ENCODE measurements around the gene KIFC1.

KIFC1 gene

DNA sequence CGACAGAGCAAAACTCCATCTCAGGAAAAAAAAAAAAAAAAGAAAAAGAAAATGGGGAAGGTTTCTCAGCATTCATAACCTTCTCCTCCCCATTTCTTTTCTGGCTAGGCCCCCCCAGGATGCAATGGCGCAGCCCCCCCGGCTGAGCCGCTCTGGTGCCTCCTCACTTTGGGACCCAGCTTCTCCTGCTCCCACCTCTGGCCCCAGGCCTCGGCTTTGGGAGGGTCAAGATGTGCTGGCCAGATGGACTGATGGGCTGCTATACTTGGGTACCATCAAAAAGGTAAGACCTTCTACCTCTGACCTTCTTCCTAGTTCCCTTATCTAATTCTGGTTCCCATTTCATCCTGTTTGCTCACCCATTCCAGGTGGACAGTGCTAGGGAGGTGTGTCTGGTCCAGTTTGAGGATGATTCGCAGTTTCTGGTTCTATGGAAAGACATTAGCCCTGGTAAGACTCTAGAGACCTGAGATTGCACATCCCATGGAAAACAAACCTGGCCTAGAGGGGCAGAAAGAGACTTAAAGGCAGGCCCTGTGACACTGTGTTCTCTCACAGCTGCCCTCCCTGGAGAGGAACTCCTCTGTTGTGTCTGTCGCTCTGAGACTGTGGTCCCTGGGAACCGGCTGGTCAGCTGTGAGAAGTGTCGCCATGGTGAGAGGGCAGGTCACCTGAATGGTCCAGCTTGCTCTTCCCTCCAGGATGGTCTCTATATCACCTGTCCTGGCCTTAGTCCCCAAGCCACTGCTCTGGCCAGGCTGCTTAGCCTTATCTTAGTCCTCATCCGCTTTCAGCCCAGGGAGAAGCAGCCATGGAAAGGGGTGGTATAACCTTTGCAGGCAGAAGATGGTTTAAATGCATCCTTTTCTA is 20.8 kb downstream of the KIFC1 start:
- no peak for FAIRE-seq

DNA sequence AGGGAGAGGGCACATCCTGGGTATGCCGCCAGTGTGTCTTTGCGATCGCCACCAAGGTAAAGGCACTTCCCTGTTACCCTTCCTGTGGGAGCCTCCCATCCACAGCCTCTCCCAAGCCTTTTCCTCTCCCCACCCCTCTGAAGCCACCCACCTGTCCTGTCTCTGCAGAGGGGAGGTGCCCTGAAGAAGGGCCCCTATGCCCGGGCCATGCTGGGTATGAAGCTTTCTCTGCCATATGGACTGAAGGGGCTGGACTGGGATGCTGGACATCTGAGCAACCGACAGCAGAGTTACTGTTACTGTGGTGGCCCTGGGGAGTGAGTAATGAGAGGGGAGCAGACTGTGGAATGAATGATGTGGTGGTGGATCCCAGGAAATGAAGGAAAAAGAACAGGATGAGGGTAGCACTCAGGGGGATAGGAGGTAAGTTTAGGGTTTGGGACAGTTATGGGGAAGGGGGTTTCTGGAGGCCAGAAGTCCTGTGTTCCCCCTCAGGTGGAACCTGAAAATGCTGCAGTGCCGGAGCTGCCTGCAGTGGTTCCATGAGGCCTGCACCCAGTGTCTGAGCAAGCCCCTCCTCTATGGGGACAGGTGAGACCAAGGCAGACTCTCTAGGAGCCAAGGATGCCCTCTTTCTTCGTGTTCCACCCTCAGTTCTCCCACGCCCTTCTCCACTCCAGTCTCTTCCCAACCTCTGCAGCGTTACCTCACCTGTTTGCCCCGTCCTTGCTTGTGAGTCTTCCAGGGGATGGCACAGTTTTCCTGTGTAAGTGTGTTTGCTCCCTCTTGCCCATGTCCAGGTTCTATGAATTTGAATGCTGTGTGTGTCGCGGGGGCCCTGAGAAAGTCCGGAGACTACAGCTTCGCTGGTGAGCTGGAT is 21.9 kb downstream of the KIFC1 start:
- no peak for FAIRE-seq

DNA sequence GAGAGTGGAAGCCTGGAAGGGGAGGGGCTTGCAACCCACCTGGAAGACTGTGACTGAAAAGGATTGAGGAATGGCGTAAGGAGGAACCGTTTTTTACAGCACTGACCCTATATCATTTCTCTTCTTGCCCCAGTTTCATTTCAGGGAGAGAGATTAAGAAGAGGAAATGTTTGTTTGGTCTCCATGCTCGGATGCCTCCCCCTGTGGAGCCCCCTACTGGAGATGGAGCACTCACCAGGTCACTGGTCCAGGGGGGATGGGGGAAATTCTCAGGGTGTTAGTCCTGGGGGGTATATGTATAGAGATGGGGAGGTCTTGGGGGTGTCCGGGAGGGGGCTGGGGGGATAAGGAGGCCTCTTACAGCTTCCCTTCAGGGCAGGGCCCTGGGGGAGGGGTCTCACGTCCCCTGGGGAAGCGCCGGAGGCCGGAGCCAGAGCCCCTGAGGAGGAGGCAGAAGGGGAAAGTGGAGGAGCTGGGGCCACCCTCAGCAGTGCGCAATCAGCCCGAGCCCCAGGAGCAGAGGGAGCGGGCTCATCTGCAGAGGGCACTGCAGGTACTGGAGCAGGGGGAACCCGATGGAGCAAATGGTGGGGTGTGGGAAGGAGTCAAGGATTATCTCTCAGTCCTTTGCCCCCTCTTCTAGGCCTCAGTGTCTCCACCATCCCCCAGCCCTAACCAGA is 23.1 kb downstream of the KIFC1 start:
- FAIRE-seq, result no peak

DNA sequence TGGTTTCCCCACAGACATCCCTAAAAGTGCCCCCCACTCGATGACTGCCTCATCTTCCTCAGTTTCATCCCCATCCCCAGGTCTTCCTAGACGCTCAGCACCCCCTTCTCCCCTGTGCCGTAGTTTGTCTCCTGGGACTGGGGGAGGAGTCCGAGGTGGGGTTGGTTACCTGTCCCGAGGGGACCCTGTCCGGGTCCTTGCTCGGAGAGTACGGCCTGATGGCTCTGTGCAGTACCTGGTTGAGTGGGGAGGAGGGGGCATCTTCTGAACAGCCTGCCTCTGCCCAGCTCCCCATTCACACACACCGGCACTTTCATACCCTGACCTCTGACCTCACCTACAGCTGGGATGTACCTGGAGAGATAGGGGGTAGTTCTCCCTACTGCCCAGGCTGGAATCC is 24.2 kb downstream of the KIFC1 start:
- no peak for FAIRE-seq

DNA sequence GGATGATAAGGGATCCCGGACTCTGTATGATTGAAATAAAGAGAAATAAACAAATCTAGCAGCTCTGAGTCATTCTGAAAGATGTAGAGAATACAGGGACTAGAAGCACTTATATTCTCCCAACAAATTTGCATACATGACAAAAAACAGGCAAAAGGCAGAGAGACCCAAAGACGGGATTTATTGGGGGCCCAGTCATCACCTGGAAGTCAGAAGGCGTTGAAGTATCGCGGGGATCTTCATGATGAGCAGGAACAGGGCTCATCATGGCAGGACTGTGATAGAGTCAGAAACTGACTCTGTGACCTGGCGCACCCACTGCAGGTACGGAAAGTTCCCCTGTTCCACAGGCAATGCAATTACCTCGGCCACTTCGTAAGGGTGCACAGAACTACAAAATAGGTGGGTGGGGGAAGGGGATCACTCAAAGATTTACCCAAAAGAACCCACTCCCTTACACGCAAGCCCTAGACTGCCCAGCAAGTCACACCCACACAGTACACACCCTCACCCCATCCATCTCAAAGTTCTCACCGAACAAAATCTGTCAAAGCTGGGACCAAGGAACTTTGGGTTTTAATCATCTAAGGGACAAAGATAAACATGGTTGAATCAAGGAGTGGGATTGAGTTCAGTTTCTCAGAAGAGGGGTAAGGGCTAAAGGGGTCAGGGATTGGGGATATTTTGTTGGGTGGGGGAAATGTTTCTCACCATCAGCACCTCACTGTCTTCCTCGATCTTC is 24.9 kb downstream of the KIFC1 start:
- FAIRE-seq, result no peak

DNA sequence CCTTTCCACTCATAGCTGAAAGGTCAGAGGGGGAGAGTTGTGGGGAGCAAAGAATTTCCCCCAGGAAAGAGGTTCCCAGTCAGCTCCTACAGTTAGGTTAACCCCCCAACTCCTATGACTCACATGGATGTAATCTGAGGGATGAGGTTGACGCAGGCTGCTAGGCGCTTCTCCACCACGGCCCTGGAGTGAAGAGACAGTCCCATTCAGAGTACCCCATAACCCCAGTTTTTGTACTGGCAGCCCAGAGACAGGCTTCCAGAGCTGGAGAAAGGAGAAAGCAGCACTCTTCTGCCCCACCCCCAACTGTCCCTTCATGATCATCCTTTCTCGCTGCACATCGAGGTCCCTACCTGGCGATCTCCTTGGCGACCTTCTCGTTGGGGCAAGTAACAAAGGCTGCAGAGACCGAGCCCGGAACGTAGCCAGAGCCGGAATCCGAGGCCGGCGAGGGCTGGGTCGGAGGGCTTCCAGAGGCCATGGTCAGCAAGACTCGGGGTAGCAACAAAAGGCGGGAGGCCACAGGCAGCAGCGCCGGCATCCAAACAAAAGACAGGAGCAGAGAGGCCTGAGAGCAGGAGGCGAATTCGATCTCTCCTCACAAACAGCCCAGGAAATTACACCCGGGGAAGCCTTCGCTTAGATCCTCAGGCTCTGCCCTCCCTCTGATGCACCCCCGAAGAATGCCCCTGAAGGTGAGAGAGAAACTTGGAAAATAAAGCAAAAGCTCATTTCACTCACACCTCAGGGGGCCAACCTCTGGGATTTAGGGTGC is 25.7 kb downstream of the KIFC1 start:
- no peak for FAIRE-seq

DNA sequence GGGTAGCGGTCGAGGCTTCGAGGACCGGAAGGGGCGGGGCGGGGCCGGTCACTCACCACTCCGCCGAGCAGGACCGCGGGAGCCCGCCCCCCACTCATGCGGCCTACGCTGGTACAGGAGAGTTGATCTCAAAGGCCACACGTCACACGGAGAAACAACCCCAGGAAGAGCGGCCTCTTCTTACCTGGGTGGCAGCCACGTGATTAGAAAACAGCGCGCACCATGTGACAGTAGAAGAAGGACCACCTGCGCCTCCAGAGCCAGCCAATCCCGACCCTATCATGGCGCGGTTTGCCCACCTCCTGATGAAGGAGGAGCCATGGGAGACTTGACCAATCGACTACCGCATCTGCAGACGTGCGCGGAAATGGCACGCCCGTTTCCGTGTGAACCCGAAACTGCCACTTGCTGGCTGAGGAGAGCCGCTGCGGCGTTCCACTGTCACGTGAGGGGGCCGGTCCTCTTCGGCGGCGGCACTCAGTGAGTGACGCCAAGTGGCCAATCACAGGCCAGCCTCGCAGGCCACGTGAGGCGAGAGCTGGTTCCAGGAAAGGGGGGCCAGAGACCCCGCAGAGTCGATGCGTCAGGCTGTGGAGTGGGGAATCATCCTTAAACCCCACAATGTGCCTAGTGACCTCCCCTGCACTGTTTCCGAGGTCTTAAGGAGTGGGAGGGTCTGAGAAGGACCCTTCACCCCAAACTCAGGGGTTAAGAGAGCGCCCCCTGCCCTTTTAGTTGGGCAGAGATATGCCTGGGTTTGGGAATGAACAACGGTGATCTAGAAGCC is 26.5 kb downstream of the KIFC1 start, which contains the start of gene CUTA:
Gene CUTA (minus strand): TSS at position 205 of the 787 bp plus-strand sequence. CDS start 107 bp downstream, at position 98.
- FAIRE-seq, result peak; percentile 99

DNA sequence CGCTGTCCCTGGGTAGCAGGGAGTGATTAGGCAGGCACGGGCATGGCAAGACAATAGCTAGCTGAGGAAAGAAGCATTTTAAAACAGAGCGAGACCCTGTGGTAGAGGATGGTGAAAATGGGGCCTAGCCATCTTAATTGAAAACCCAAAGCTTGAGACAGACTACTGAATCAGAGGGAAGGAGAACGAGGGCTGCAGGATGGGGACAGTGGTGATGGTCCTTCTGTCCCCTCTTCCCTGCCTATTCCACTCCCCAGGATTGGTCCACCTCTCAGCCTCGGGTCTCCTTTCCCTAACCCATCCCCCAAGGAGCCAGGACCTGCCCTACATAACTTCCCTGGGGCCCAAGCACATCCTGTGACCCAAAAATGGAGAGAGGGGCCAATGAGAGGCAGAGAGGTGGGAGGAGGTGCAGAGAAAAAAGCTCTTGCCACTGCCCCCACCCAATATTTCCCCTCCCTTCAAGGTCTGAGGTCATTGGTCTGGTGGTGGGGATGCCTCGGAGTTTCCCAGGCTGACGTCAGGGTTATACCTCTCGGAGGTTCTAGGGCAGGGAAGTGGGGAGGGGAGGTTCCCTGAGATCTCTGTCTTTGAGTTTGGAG is 27.2 kb downstream of the KIFC1 start:
- FAIRE-seq, result no peak

DNA sequence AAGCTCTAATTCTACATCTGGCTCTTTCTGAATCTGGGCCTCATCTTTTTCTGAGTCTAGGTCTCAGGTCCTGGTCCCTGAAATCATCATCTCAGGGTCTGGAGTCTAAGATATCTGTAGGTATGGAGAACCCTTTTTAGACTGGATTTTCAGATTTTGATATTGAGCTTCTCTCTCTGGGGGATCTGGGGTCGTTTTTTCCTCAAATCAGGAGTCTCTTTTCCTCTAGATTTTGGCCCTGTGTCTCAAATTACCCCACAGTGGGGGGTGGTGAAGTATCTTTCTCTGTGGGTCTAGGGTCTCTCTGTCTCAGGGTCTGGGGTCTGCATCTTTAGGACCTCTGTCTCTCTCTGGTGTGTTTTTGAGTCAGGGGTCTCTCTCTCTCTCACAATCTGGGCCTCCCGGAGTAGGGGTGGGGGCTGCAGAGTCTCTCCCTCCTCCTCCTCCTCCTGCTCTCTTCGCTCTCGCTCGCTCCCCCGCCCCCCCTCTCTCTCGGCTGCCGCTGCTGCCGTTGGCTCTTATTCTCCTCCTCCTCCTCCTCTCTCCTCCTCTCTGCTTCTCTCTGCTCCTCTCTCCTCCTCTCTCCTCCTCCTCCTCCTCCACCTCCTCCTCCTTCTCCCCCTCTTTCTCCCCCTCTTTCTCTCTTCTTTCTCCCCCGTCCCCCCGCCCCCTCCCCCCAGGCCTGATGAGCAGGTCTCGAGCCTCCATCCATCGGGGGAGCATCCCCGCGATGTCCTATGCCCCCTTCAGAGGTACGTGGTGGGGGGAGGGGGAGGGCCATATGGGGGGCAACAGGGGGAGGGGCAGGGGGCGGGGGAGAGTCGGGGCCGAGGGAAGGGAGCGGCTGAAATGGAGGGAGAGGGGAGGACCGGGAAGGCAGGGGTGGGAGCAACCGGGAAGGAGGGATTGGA is 28.2 kb downstream of the KIFC1 start, which contains the start of gene SYNGAP1:
Gene SYNGAP1 (plus strand): TSS at position 486 of the 911 bp plus-strand sequence. CDS start 200 bp downstream, at position 686.
- FAIRE-seq, result no peak

DNA sequence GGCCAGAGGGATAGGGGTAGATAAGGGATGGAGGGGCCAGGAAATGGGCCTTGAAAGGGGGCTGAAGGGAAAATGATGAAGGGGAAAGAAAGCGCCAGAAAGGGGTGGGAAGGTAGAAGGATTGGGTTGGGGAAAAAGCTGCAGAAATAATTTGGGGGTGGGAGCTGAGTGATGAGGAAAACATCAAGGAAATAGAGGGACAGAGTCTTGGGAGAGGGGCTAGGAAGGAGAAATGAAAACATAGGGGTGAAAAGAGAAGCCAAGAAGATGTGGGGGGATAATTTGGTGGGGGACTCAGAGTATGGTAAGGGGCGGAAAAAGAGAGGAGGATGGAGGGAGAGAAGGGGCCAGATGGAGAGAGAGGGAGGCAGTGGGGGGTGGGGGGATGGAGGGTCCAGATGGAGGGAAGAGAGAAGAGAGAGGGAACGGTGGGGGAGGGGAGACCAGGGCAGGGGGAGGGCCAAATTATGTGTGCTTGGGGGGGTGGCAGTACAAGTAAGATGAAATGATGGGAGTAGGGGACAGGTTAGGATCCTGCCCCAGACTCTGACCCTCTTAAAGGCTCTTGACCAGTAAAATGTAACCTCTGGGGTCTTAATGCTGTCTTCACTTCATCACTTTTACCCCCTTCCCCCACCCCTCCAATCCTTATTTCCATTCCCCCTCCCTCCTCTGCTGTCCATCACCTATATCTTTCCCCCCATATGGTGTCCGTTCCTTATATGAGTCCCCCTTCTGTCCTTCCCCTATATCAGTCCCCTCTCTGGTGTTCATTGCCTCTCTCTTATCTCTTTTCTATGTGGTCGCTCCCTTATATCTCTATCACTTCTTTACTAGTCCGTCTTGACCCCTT is 29.1 kb downstream of the KIFC1 start:
- no peak for FAIRE-seq

DNA sequence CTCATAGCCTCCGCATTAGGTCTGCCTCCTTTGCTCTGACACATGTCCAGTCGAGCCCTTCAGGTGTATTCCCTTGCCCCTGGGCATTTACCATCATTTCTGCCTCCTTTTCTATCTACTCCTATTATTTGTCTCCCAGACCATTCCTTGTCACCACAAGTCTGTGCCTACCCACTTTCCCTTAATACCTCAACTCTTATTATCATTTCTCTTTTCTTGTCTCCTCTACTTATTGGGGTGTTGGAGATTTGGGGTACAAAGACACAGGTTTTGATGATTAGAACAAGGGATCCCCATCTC is 29.7 kb downstream of the KIFC1 start:
- FAIRE-seq, result no peak

DNA sequence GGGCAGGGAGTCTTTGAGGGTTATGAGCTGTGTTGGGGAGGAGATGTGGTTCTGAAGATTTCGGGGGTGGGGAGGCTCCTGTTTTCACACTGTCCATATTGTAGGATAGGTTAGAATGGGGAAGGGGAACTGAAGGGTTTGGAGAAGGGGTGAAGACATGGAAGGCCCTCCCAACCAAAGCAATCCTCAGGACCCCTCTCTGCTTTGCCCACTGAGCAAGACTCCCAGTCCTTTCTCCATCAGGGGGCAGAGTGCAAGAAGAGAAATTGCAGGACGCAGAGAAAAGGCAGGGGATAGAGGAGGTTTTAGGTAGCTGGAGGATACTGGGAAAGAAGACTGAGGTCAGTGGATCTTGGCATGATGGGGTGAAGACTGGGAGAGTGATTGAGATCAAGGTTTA is 32.2 kb downstream of the KIFC1 start:
- no peak for FAIRE-seq

DNA sequence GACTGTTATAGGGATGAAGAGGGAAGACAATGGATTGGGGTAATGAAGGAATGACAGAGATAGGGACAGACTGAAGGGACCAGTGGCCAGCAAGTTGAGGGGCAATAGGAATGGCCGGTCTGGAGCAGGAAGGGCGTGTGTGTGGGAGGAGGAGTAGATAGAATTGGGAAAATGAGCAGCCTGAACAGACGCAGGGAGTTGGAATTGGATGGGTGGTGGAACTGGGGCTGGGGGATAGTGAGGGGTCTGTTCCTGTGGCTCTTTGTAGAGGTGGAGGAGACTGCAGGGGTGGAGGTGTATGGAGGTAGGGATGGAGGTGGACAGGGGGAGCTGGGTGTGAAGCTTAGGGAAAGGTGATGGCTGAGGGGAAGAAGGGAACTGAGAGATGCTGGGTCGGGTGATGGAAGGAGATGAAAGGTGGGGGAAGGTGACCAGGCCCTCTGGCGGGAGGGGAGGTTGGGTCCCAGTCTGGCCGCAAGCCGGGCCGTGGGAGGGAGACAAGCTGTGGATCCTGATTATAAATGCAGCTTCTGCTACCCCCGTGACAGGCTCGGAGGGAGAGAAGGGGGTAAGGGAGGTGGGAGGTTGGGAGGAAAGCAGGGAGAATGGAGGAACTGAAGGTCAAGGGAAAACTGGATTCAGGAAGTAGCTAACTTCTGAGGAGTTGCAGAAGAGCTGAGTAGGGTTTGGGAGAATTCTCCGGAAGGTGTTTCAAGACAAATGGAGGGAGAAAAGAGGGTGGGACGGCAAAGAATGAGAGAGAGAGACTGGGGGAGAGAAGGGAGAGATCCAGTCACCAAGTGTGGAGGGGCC is 33.4 kb downstream of the KIFC1 start:
- FAIRE-seq, result no peak

DNA sequence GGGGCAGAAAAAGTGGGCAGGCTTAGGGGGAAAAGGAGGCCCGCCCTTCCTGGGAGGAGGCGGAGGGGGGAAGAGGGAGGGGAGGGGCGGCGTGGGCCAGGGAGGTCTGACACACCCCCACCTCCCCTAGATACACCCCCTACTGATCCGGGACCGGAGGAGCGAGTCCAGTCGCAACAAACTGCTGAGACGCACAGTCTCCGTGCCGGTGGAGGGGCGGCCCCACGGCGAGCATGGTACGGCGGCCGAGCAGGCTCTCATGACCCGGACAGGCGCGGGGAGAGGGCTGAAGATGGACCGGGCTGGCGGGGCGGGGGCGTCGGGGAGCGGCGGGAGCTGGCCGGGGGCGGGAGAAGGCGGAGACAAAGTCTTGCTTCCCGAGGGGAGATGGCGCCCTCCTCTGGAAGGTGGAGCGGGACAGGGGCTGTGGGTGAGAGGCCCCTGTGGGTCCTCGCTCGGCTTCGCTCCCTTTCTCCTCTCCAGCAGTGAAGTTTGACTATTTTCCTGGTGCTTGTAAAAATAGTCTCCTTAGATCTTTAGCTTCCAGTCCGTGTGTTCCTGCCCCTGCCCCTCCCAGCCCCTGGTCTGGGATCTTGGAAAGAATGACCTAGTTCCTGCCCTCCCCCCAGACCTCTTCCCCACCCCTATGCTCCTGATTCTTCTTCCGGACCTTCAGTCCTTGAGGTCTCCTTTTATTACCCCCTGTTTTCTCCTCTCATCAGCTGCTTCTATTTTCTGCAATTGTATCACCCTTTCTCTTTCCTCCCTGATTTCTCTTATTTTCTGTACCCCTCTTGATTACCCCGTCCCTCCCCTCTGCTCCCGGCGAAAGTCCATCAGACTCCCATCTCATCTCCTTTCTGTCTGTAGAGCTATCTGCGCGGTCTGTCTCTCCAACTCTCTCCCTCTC is 34.3 kb downstream of the KIFC1 start:
- no peak for FAIRE-seq

DNA sequence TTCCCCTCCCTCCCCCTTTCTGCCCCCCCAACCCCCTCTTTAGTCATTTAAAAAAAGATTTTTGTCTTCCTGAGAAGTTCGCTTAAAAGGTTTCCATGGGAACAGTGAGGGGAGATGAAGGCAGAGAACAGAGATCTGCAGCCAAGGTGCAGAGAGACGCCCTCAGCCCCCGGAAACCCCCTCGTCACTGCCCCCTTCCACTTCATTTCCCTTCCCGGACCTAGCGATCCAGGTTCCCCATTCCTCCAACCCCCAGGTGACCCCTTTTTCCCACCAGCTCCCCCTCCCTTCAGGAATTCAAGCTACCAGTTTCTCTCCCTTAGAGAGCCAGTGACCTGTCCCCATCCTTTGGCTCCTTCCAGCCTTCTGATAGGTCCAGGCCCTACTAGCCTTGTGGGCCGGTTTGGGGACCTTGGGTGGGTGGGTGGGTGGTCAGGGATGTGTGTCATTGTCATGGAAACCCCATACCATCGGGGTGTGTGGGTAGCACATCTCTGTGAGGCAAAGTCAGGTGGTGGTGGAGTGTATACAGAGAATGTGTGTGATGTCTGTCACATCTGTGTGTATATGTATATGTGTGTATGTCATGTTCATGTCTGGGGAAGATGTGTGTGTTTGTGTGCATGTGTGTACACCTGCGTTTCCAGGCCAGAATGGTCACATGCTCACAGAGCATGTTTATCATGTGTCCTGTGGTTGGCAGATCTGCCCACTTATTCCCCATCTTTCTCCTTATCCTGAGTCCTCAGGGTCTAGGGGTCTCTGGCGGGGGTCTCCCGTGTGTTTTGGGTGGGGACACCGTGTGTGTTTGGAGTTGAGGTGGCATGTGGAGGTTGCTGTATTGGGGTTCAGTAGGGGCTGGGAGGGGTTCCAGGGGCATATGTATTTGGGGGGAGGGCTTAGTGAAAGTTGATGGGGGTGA is 35.2 kb downstream of the KIFC1 start:
- no peak for FAIRE-seq

Measured in A204.1 (cell line).